GM19328 (cell line): ENCODE measurements around the gene HIVEP3.
"Not testable (repeated sequence)": the region's sequence is repeated elsewhere in the genome, so short reads cannot be mapped to it uniquely, and the experiment has no call there.

Experiments used
- ATAC-seq: cut with Tn5 transposase; IDR thresholded peaks from one replicate; pipeline ENCODE4 v1.9.1; 2021; ENCODE audit warnings: mild to moderate bottlenecking, moderate library complexity; ENCODE audit not compliant: unreplicated experiment

HIVEP3 gene

DNA sequence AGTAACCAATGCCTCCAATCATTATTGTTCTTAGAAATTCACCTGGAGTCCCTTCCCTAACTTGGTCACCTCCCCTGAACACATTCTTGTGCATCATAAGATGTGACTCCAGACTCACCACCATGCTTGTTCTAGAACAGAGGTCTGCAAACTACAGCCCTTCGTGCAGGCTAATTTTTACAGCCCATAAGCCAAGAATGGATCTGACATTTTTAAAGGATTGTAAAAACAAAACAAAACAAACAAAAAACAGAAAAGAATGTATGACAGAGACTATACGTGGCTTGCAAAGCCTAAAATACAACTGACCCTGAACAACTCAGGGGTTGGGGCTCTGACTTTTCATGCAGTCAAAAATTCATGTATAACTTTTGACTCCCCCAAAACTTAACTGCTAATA, 6.2 kb upstream of the HIVEP3 start:
- ATAC-seq, result no peak

DNA sequence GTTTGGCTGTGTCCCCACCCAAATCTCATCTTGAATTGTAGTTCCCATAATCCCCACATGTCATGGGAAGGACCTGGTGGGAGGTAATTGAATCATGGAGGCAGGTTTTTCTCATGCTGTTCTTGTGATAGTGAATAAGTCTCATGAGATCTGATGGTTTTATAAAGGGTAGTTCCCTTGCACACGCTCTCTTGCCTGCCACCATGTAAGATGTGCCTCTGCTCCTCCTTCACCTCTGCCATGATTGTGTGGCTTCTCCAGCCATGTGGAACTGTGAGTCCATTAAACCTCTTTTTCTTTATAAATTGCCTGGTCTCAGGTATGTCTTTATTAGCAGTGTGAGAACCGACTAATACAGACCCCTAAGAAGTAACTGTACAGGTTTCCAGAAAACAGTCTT, 2.5 kb upstream of the HIVEP3 start:
- ATAC-seq, result not testable (repeated sequence)

DNA sequence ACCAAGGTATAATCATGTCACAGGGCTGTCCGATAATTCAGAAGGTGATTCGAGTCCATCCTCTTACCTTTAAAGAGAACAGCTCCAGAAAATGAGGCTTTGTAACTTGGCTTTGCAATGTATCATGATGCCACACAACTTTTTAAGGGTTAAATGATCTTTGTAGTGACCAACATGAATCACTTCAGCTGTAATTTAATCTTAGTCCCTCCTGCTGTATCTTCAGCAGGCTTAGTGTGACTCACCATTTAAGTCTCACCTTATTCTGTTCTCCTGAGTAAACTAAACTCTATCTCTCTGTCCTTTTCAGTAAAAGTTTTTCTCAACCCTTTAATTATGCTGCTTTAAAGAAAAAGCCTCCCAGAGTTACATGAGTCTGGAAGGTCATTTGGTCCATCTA, 1.9 kb upstream of the HIVEP3 start:
- no peak for ATAC-seq

DNA sequence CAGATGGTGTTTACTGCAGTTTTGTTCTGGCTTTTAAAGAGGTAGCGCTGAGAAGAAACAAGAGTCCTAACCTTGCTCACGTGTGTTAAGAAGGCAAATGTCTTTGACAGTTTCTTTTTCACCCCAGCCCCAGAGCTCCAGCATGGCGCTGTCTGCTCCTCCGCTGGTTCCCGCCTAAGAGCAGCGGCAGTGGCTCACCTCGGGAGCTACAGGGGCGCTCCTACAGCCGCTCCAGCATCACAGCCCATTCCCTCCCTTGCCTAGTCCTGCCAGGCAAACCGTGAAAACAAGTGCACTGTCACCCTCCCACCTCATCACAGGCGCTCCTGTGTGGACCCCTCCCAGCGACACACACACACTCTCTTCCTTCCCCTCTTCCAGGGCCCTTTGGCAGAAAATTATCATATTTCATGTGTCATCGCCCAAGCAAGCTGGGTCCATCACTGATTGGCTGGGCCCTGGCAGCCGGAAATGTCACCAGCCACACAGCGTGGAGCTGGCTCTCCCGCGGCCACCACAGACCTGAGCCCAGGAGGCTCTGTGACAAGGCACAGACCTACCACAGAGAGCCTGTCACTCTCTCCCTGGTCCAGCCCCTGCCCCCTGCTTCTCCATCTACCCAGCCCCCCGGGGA, 1.2 kb upstream of the HIVEP3 start:
- peak; percentile 76 for ATAC-seq

DNA sequence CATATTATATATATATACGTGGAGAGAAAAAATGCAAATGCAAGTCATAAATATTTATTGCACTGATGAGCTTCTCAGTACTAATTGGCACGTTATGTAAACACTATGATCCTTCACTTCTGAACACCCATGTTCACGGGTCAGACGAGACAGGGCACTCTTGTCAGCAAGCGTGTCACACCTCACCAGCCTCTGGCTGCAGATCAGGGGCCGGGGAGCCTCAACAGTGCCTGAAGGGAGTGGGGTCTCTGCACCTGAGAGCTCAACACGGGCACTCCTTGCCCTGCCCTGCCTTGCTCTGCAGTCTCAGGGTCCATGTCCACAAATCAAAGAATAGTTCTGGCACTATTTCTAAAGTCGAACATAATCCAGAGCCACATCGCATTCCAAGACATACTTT, 409 bp upstream of the HIVEP3 start:
- no peak for ATAC-seq

DNA sequence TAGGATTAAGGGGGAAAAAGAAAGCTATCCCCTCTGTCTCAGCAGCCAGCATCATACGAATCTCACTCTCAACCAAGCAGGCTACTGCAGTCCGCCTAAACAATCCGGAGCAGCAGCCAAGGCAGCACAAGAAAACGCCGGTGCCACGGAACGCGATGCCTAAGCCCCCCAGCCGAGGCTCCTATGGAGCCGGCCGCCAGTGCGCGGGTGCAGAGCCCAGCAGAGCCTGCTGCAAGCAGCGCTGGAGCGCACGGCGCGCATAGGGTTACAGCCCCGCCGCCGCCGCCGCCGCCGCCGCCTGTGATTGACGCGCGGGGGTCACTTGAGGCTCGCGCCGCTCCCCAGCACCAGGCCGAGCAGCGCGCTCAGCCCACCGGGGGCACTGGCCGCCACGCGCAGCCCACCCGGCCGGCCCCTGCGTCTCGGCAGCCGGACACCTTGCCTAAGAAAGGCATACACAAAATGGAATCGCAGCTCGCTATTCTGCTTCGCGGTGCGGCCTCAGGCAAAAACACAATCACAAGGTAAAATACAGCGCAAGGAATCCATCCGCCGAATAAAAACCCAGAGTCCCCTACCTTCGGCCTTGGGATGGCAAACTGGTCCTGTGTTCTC, 780 bp downstream of the HIVEP3 start:
- ATAC-seq, result no peak

DNA sequence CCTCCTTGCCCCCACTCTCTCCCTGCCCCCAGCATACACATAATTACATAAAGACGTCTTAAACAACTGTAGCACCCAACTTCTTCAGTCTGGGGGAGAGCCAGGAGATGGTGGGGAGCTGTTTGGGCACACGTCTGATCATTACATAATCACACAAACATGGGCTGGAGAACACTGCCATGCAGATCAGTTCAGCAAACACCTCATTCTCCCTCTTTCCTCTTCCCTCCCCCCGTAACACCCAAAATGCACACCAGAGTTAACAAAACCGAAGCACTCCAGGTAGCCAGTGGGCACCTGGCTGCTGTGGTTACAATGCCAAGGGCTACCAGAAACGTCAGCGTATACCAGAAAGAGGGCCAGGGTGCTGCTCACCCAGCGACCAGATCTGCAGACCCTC, 1.6 kb downstream of the HIVEP3 start:
- no peak for ATAC-seq

DNA sequence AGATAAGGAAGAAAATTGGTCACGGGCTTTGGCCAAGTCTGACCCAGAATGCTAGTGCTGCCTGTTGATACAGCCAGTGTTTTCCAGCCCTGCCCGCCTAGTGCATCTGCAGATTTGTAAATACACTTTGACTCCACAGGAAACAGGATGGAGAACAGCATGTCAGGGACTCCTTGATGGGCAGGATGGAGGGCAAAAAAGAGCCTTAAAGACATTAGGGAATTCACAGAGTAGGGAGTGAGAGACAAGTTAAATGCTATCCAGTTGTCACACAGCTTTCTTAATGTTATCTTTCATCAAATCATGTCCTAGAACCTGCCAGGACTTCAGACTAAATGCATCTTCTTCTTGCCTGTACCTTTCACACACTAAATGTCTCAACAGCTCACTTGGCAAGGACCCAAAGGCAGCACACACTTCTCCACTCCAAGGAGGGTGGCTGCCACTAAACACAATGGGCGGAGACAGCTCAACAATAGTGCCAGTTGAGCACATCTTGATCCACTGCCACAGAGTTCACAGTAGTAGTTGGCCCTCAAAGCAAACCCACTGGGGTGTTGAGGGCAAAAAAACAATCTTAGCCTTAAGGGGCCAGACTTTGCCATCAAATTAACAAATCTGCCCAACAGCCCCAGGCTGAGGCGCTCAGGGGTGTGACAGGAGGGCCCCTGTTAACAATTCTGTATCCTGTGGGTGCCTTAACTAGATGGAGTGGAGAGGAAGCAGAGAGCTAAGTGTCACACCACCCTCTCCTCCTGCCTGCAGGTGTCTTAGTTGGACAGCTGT, 2.7 kb downstream of the HIVEP3 start:
- ATAC-seq, result no peak

DNA sequence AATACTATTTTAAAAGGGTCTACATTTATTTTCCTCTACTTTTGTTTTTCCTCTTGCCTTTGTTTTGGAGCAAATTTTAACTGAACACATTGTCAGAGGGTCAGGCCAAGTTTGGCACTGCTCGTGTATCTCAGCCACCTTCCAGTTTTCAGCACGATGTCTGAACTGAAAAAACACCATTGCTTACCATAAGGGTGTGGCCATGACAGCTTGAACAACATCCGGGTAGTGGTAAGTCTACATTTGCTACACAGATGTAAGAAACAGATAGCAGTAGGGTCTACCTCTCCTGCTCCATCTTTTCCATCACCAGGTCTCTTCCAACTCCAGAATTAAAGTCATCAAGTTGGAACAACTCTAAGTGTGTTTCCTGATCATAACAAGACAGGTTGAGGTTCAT, 4.2 kb downstream of the HIVEP3 start:
- no peak for ATAC-seq

DNA sequence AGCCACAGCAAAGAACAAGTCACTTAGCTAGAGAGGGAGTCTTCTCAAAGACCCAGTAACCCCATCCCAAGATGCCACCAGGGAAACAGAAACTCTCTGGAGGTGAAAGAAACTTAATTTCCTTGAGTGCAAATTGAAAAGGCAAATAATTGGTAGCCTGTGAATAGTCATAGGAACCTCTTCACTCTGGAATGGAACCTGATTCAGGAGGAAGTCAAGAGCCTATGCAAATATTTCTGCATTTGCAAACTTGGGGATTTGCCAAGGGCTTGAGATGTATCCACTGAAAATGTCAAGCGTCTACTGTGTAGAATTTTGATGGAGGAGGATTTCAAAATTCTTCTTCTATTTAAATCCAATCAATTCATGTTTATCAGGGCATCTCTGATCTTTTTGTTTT, 5.7 kb downstream of the HIVEP3 start:
- no peak for ATAC-seq

DNA sequence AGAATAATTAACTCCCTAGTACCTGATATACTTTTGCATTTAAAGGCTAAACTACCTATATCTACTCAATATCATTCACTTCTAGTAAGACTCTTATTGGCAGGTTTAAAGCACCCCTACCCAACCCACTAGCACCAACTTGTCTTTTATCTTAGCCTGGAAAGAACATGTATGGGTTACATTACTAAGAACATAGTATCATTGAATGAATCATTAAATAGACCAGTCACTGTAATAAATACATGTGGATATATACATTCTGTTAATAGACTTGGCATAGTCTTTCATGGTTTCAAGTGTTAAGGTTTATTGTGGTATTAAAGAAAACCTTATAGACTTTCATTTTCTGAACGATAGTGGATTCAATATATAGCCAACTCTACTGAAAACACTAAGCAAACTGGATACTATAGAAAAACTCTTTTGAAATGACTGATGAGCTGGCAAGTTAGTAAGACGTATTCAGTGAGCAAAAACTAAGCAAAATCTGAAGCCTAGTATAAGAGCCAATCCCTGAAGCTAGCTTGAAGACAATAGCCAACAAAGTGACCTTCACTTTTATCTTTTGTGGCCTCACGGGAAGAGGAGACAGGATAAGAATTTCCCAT, 10.3 kb downstream of the HIVEP3 start:
- no peak for ATAC-seq

DNA sequence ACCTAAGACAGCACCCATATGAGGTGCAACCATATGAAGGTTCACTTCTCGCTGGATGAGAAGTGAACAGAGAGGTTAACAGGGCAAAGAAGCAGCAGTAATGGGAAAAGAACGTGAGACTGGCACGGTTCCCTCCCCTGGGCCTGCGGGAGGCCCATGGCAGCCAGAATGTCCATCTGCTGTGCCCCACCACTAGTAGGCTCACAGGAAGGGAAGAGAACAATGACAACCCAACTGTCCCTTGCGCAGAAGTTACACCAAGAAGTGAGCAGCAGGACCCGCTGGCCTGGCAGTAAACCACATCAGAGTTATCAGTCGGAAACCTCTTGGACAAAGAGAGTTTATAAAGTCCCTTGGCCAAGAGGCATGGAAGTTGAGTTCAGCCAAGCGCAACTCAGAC, 11.3 kb downstream of the HIVEP3 start:
- no peak for ATAC-seq

DNA sequence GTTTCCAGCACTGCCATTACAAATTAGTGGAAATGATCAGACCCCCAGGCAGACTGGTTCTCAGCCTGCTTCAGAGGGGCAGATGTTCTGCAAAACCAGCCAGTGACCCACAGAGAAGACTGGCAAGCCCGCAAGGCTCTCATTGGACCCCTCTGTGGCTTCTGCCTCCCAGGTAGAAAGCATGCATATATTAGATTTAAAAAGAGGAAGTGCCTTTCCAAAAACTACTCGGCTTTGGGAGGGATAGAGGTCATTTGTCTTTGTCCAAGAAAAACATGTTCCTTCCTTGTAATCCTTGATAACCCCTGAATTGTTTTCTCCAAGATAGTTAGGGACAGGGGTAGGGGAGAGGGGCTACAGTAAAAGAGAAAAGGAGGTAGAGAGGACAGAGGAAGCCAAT, 11.8 kb downstream of the HIVEP3 start:
- no peak for ATAC-seq

DNA sequence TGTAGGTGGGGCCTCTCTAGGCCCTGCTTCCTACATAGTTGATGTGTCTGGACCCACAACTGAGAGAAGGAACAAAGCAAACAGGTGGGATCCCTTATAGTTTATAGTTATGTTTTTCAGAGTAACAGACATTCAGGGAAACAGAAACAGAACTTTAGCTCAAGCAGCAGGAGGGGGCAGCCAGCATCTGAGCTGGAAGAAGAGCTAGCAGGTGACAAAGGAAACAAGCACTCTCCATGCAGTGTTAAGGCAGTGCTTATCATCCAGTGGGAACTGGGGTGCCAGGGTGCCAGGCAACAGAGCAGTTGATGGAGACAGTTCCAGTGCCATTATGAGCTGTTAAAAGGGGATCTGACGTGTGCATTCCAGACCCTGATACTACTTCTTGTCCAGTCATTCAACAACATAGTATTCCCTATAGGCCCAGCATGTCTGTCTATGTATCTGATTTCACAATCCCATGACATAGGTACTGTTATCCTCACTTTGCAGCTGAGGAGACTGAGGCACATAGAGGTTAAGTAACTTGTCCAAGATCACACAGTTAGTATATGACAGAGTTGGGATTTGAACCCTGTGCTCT, 13.5 kb downstream of the HIVEP3 start:
- no peak for ATAC-seq

DNA sequence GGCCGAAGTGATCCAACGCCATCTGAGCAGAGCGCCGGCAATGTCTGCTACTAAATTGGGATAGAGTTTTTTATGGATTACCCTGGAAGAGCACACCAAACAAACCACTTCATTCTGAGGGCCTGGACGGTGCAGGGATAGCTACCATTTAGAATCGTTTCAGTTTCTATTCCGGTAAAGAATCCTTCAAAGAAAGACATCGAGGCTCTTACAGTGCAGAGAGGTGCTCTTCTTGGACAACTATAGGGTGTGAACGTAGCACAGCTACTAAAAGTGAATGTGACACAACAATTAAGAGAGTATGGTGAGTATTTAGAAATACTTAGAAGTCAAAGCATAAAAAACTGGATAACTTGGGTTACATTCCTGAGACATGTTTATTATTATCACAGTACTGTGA, 16.1 kb downstream of the HIVEP3 start:
- ATAC-seq, result no peak

DNA sequence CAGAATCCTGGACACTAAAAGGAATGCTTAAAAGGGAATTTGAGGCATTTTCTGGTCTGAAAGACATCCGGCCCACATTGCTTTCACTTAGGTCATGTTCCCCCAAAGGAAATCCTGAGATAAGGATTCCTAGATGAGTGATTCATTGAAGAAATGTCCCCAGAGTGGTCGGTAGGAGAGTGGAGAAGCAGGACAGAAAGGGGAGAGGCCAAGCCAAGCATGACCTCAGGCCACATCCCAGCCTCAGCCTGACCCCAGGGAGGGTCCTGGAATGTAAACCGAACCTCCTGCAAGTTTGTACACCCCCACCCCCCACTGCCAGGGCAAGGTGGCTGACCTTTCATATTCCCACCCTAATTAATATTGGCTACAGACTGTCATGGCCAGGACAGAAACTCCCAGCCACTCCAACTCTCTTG, 16.6 kb downstream of the HIVEP3 start:
- ATAC-seq, result no peak

DNA sequence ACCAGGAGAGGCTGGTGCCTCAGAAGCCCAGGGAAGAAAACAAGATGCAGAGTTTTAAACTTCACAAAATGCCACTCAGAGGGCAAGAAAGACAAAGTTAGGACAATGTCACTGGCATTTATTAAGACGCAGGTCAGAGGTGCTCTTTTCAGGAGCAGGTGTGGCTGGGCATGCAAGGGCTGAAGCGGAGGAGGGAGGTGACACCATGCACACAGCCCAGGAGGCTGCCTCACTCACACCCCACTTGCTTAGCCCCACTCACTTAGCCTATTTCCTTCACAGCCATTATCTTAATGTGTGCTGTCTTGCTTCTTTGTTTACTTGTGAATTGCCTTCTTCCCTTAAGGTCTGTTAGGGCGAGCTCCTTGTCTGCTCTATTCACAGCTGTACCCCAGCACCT, 17.2 kb downstream of the HIVEP3 start:
- no peak for ATAC-seq

DNA sequence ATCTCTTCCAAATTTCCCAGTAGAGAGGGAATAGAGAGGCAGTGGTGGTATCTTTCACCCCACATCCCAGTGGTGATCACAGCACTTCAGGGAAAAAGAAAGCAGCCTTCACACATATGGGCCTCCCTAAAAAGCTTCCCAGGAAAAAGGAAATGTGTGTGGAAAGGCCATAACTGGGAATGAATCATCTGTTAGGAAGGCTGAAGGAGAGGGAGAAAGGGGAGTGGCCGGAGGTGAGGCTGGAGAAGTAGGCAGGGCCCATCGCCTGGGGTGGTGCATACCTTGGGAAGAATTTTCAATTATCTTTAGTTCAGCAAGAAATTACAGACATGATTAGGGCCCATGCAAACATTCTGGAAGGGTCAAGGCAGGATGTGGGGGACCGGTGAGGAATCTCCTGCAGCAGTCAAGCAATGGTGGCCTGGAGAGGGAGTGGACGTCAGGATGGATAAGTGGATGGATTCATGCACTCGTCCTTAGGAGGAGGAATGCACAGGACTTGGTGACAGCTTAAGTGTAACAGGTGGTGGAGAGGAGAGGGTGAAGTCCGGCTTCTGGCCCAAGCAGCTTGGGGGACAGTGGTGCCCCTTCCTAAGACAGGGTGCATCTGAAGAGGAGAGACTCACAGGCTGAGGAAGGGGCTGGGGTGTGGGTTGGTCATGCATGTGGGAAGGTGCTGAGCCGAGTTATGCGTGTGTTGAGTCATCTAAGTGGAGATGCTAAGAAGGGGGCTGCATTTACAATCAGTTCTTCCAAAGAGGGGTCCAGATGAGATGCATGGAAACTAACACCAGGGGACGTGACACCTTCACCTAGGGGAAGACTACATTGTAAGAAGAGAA, 17.9 kb downstream of the HIVEP3 start:
- ATAC-seq, result no peak

DNA sequence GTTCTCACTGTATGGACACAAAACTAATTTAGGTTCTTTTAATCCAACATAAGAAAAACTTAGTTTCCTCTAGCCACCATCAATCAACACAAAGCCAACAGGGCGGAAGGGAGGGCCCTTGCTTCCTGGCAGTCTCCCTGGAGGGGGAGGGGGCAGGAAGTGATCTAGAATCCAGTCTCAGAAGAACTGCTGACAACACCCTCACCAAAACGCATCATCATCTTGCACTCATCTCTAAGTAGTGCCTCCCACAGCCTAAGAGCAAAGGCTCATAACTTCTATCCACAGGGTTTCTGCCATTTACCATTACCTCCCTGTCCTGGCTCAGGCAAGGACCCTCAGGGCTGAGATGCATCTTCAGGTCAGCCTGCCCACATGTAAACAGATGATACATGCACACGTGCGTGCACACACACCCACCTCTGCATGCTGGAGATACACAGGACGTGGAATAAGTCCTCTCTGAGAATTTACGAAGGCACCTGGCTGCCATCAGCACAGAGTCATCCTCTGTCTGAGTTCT, 20.5 kb downstream of the HIVEP3 start:
- no peak for ATAC-seq

DNA sequence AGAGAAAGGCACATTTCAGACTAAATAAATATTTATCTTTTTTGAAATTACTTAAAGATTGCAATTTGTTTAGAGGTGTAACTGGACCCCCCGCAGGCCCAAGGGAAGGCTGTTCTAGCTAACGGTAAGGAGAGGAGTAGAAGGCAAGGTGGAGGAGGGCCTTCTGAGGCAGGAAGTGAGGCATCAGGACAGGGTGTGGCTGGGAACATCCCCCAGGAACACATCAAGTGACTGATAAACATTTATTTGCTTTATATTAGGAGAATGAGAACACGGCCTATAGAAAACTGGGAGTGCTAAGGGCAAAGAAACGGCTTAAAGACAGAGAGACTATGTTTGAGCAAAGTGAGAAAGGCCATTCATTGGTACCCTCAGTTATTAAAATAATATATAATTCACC, 23.2 kb downstream of the HIVEP3 start:
- no peak for ATAC-seq
